Measurements from ENCODE around the gene S100B. TPM values are rescaled to one million over a fixed set of nuclear protein-coding genes. Genes with fewer than 3 reads are reported as not detected.
A peak's percentile ranks its signal among the peaks of the same experiment; 100 is the strongest.

S100B gene
- not detected in 2 replicates for total RNA-seq (2014; rRNA removed; shearing (Covaris generic); ENCODE audit: low replicate concordance)

DNA sequence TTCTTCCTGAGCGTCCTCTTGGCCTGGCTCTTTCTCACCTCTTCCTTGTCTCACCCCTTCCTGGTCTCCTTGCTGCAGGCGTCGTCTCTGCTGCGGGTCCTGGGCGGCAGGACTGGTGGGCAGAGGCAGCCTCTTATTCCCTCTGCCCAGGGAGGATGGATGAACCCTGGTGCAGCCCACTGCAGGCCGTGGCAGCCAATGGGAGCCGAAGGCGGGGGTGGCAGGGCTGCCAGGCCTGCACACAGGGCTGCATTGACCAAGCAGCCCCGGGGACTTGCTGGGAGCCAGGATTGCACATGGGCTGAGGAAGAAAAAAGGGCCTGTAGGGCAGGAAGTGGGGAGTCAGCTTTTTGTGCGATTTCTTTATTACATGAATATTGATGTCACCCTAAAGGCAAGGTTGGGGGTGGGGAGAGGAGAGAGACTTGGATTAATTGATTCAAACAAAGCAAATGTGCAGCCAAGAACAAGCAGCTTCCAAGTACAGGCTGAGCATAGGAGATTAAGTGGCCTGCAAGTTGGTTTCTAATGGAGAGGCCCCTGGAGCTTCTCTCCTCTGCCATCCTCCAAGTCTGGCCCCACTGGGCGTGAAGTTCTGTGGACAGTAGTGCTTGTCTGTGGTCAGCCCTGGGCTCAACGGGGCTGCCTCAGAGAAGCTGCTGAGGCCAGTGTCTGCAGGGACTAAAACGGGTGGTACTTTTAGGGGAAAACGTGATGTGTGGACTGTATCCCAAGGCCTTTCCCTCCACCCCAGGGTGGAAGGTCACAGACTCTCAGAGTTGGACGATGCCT lies at the start of gene S100B:
Gene S100B (minus strand): TSS at position 108 of the 792 bp plus-strand sequence. CDS start 2,667 bp downstream, outside the sequence.
- H3K4me3 ChIP-seq: no peak within 1 kb of the TSS
- DNase-seq: no peak
- no peaks in the 10 kb centered on the region for H3K36me3 ChIP-seq
- no peaks in the 10 kb centered on the region for H3K9me3 ChIP-seq
- no peaks in the 10 kb centered on the region for H3K27me3 ChIP-seq

DNA sequence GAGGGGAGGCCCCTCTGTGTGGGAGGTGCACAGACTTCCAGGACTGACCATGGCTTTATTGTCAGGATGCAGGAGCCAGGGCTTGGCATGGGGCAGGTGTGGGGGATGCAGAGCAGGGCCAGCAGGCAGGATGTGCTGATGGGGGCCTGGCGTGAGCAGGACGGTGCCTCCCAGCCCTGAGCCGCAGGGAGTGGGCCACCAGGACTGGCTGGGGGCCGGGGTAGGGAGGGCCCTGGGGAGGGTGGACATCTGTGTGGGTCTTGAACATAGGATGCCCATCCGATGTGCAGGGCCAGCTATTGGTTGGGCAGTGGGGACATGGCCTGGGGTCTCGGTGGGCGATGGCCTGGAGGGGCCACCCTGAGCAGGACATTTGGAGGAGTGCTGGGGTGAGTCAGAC lies 46.2 kb upstream of the S100B start:
- peaks cover 15% of the 10 kb centered on the region for H3K9me3 ChIP-seq
- peaks cover 93% of the 10 kb centered on the region for H3K36me3 ChIP-seq
- H3K27me3 ChIP-seq: no peaks in the 10 kb centered on the region
- DNase-seq: no peak
- no peak overlapping the region for H3K4me3 ChIP-seq

DNA sequence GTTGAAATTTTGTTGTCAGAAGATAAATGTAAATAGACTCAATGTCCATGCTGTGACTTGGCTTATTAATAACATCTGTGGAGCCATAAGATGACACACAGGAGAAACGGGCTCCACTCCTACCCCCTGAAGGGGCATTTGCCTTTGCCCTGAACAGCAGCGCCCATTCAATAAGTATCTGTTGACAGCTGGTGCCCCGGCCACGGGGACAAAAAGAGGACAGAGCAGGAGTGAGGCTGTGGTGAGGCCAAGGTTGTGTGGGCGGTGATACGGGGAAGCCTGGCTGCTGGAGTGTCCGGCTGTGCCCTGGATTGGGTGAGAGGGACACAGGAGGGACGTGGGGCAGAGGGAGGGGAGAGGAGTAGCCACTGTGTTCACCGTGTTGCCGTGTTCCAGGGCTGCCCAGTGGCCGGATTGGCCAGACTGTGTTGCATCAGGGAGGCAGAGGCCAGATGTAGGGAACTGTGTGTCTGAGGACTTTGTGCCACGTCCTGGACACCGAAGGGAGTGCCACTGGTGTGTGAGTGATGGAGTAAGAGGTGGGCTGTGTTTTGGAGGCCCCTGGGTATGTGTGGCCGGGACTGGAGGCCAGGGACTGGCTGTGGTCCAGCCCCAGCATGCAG lies 45.7 kb upstream of the S100B start:
- Histone ChIP-seq H3K9me3 (peaks cover 14% of the 10 kb centered on the region), H3K4me3 (no peak overlapping the region), H3K27me3 (no peaks in the 10 kb centered on the region), H3K36me3 (peaks cover 96% of the 10 kb centered on the region)
- DNase-seq: no peak

- peaks cover 93% of the 10 kb centered on the region for H3K36me3 ChIP-seq
- no peak overlapping the region for H3K4me3 ChIP-seq
- peaks cover 1% of the 10 kb centered on the region; the same call in 1 of the 2 replicates for H3K9me3 ChIP-seq
- no peak for DNase-seq
- no peaks in the 10 kb centered on the region for H3K27me3 ChIP-seq
These were observed 44.5 kb upstream of the S100B start for GRCh38 chr21:46649356-46649755.

GRCh38 chr21:46648539-46648938 lies 43.7 kb upstream of the S100B start:
- no peak for DNase-seq
- no peaks in the 10 kb centered on the region for H3K27me3 ChIP-seq
- peaks cover 93% of the 10 kb centered on the region for H3K36me3 ChIP-seq
- H3K4me3 ChIP-seq: no peak overlapping the region
- no peaks in the 10 kb centered on the region for H3K9me3 ChIP-seq

- H3K27me3 ChIP-seq: no peaks in the 10 kb centered on the region
- no peak for DNase-seq
- H3K4me3 ChIP-seq: no peak overlapping the region
- H3K9me3 ChIP-seq: no peaks in the 10 kb centered on the region
- H3K36me3 ChIP-seq: peaks cover 86% of the 10 kb centered on the region
These were observed 41.8 kb upstream of the S100B start for GRCh38 chr21:46646541-46647154.

GRCh38 chr21:46645840-46646239 lies 41.0 kb upstream of the S100B start:
- Histone ChIP-seq H3K27me3 (no peaks in the 10 kb centered on the region), H3K4me3 (no peak overlapping the region), H3K36me3 (peaks cover 85% of the 10 kb centered on the region), H3K9me3 (no peaks in the 10 kb centered on the region)
- DNase-seq: no peak

DNA sequence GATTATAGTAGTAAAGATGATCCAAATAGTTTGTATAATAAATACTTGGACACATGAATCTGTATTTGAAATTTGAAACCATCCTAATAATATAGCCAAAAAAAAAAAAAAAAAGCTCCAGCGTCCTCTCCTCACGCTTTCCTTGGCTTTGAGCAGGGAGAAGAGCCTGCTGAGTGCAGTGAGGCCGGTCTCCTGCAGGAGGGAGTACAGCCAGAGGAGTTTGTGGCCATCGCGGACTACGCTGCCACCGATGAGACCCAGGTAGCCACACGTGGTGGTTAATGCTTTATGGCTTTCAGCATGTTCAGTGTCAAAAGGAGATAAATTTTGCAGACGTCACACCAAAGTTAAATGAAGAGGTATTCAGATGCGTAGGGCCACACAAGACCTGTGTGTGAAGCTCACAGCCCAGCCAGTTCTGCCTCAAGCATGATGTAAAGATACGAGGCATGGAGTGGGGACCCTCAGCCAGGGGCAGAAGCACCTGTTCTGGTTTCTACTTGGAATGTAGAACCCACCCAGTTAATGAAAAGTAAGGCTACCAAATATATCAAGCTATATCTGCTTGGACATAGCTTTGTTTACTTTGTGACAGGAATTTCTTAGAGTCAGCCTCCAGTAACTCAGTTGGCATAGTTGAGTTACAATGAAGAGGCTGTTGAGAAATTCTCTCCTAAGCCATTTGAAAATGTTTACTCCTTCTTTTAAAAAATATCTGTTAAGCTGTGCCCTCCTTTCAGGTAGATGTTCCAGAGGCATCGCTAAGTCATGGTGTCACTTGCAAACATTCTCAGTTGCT lies 38.7 kb upstream of the S100B start:
- H3K36me3 ChIP-seq: peaks cover 71% of the 10 kb centered on the region
- H3K4me3 ChIP-seq: no peak overlapping the region
- no peak for DNase-seq
- no peaks in the 10 kb centered on the region for H3K9me3 ChIP-seq
- no peaks in the 10 kb centered on the region for H3K27me3 ChIP-seq

- Histone ChIP-seq H3K4me3 (no peak overlapping the region), H3K9me3 (no peaks in the 10 kb centered on the region), H3K27me3 (no peaks in the 10 kb centered on the region), H3K36me3 (peaks cover 59% of the 10 kb centered on the region)
- DNase-seq: peak; percentile 52
These were observed 36.8 kb upstream of the S100B start for GRCh38 chr21:46641656-46642055.

DNA sequence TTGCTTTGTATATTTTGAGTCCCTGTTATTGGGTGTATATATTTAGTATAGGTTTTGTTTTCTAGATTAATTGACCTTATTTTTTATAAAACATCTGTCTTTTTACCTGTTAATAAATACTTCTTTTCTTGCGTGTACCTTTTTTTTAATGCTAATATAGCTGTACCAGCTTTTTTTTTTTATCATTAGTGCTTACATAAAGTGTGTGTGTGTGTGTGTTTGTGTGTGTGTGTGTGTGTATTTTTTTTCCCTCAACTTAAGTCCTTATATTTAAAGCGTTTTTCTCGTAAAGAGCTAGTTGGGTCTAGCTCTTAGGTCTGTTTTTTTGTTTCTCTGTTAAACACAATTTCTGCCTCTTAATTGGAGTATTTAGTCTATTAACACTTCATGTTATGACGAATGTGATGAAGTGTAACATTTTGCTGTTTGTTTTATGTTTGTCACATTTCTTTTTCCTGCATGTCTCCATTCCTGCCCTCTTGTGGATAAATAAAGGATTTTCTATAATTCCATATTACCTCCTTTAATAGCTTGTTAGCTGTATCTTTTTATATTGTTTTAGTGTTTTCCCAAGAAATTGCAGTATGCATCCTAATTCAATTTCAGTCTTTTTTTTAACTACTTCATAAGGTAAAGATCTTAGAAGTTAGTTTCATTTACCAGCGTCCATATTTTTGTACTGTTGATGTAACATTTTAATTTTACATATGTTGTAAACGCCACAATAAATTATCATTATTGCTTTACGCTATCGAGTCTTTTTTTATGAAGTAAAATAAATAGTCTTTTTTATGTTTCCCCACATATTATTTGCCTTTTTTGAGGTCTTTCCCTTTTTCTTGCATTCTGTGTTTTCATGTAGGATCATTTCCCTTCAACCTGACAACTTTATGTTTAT lies 34.9 kb upstream of the S100B start:
- Histone ChIP-seq H3K36me3 (peaks cover 44% of the 10 kb centered on the region), H3K9me3 (no peaks in the 10 kb centered on the region), H3K27me3 (no peaks in the 10 kb centered on the region), H3K4me3 (no peak overlapping the region)
- DNase-seq: no peak

DNA sequence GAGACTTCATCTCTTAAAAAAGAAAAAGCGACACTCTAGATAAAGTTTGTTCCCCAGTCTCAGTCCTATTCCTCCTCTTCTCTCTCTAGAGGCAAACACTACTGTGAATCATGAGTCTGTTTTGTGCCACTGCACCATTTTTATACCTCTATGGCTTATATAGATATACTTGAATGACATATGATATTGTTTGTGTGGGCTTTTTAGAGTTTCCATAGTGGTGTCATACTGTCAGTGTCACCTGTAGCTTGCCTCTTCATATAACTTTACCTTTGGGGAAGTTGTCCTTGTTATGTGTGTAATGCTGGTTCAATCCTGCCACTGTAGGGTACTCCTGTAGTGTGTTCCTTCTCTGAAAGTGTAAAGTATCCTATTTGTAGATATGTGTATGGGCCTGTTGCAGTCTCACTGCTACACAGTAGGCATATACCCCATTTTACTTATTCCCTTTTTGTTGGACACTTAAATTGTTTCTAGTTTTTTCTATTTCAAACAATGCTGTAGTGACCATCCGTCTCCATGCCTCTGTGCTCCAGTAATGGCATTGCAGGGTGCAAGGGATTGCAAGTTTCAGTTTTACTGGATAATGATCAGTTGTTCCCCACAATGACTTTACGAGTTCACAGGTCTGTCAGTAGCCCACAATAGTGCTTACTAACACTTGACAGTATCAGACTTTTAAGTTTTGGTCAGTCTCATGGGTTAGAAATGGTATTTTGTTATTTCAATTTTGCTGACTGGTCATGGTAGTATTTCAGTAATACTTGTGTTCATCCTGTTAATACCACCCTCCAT lies 33.3 kb upstream of the S100B start:
- H3K36me3 ChIP-seq: peaks cover 31% of the 10 kb centered on the region
- DNase-seq: no peak
- H3K9me3 ChIP-seq: no peaks in the 10 kb centered on the region
- H3K27me3 ChIP-seq: no peaks in the 10 kb centered on the region
- no peak overlapping the region for H3K4me3 ChIP-seq

DNA sequence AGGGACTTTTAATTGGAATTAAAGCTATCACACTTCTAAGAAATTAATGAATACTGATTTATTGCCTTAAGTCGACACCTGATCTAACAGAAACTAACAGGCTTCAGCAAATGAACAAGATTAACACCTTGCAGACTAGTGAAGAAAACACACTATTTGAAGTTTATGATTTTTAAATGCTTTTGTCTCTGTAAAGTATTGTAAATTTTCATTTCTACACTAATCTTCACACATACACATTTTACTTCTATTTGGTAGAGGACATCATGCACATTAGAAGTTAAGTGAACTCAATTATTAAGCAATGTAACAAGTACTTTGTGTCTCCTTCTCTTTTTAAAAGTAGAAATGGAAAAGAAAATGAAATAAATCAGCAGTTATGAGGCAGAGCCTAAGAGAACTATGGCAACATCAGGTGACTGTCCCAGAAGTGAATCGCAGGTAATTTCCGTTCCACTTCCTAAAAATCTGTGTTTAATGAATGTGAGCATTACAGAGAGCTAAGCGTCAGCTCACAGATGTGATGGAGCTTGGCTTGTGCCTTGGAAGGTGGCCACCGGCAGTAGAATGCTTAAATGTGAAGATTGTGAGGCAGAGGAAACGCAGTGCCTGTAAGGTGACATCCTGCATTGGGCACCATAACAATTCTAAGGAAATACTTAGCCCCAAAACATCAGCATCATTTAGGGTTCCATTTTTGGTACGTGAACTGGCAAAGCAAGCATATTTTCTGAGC lies 31.8 kb upstream of the S100B start:
- H3K9me3 ChIP-seq: no peaks in the 10 kb centered on the region
- H3K36me3 ChIP-seq: peaks cover 21% of the 10 kb centered on the region
- H3K27me3 ChIP-seq: no peaks in the 10 kb centered on the region
- DNase-seq: no peak
- H3K4me3 ChIP-seq: peak overlapping the region; percentile 92

DNA sequence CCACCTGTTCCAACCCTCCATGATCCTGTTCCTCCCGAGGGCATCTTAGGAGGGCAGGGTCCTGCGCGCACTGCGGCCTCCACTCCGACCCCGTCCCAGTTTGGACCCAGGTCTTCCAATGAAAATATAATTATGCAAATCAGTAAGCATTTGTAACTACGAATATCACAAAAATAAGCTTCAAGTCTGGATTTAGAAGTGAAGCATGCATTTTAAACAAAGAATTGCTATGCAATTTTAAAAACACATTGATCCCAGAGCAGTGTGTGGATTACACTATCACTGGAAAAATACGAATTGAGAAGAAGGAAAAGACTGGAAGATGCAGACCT lies 31.3 kb upstream of the S100B start:
- H3K36me3 ChIP-seq: peaks cover 17% of the 10 kb centered on the region
- peak overlapping the region; percentile 92 for H3K4me3 ChIP-seq
- no peaks in the 10 kb centered on the region for H3K9me3 ChIP-seq
- H3K27me3 ChIP-seq: no peaks in the 10 kb centered on the region
- no peak for DNase-seq

GRCh38 chr21:46635324-46636180 lies 30.7 kb upstream of the S100B start, which contains the start of gene PRMT2:
Gene PRMT2 (plus strand): TSS chr21:46635674. CDS start chr21:46636952, 1,278 bp downstream.
- Histone ChIP-seq H3K9me3 (no peaks in the 10 kb centered on the region), H3K36me3 (peaks cover 16% of the 10 kb centered on the region; the same call in 1 of the 2 replicates), H3K4me3 (peak within 1 kb of the TSS; percentile 92), H3K27me3 (no peaks in the 10 kb centered on the region)
- peak; percentile 96 for DNase-seq
